HepG2 (cell line): ENCODE results near the gene ATP1A1. TPM values are rescaled to one million over a fixed set of nuclear protein-coding genes. Genes with fewer than 3 reads are reported as not detected.

Source experiments
- ATAC-seq: fragments of 200-7000 bp; cut with Tn5 transposase; 3 replicates; pipeline ENCODE4 v1.9.1; 2020; ENCODE audit warnings: mild to moderate bottlenecking, moderate library complexity
- BruUV-seq: library from RNA; stranded (reverse); fragments of 400-500 nt; replicated peaks from 2 replicates; lab custom pipeline; 2021; lab: Mats Ljungman, UMichigan
- CTCF ChIA-PET: fragments of 300-600 bp; formaldehyde crosslinking; extraction: SDS; loops from one replicate; lab custom pipeline; 2021; ENCODE audit warnings: low total read pairs, inconsistent platforms, low intra/inter-chr PET ratio; lab: Yijun Ruan, JAX
- POLR2A ChIA-PET: fragments of 350-600 bp; sonication (Branson Sonifier 250); formaldehyde crosslinking; loops from one replicate; lab custom pipeline; 2020; ENCODE audit warnings: antibody characterized with exemption, inconsistent platforms; lab: Yijun Ruan, JAX
- DNase-seq: peaks from one replicate; pipeline ENCODE4 v3.0.0-alpha.2; 2015; ENCODE audit warnings: low spot score
- FAIRE-seq: peaks from 3 replicates; lab custom pipeline; 2011; peaks lifted over from hg19 to GRCh38; lab: Jason Lieb, UNC
- H2AFZ ChIP-seq: one replicate; pipeline ENCODE4 v1.6.1; 2011; ENCODE audit warnings: low read length, inconsistent platforms
- H3K27ac ChIP-seq: fragments of 300-600 bp; 3 replicates; pipeline ENCODE4 v1.8.0; 2011; ENCODE audit warnings: mixed run types, mild to moderate bottlenecking, mixed read lengths, low read length, inconsistent platforms; ENCODE audit not compliant: insufficient read depth; ENCODE audit errors: extremely low read length
- H3K27me3 ChIP-seq, 2 experiments: fragments of 200-600 bp in 1 of 2; 2 replicates in 1 of 2; 3 replicates in 1 of 2; pipeline versions ENCODE4 v1.6.0 to v1.8.0; 2011; ENCODE audit warnings: low read length in 2 of 2, mild to moderate bottlenecking in 2 of 2, moderate library complexity in 2 of 2, inconsistent platforms in 1 of 2; ENCODE audit not compliant: insufficient read depth in 2 of 2, control insufficient read depth in 1 of 2
- H3K36me3 ChIP-seq, 2 experiments: fragments of 200-600 bp in 1 of 2; replicated peaks in 1 of 2; 2 replicates in 1 of 2; 3 replicates in 1 of 2; pipeline versions ENCODE4 v1.5.1 to v1.8.0; 2011; ENCODE audit warnings: low read length in 2 of 2, inconsistent platforms in 1 of 2; ENCODE audit not compliant: insufficient read depth in 2 of 2, control insufficient read depth in 1 of 2
- H3K4me1 ChIP-seq: 2 replicates; pipeline ENCODE4 v1.5.1; 2012; ENCODE audit warnings: low read length, inconsistent platforms; ENCODE audit not compliant: insufficient read depth
- H3K4me2 ChIP-seq: 2 replicates; pipeline ENCODE4 v1.6.0; 2011; ENCODE audit warnings: low read depth, low read length, inconsistent platforms
- H3K4me3 ChIP-seq, 3 experiments: fragments of 200-600 bp in 1 of 3; sonication (generic), shearing (Covaris generic) in 1 of 3; replicated peaks in 1 of 3; 2 replicates each; pipeline ENCODE4 v1.5.1; 2011 to 2016; ENCODE audit warnings: low read length in 3 of 3, inconsistent platforms in 2 of 3, low read depth in 2 of 3, mild to moderate bottlenecking in 2 of 3, control low read depth in 1 of 3, mixed read lengths in 1 of 3; ENCODE audit not compliant: insufficient read depth in 1 of 3
- H3K79me2 ChIP-seq: one replicate; pipeline ENCODE4 v1.6.1; 2011; ENCODE audit warnings: low read length, inconsistent platforms; ENCODE audit not compliant: insufficient read depth
- H3K9ac ChIP-seq: 2 replicates; pipeline ENCODE4 v1.6.0; 2011; ENCODE audit warnings: mild to moderate bottlenecking, low read depth, low read length, inconsistent platforms; ENCODE audit not compliant: insufficient read depth
- H3K9me3 ChIP-seq: 2 replicates; pipeline ENCODE4 v1.5.1; 2012; ENCODE audit warnings: mild to moderate bottlenecking, low read length
- H4K20me1 ChIP-seq: 2 replicates; pipeline ENCODE4 v1.6.0; 2011; ENCODE audit warnings: inconsistent platforms, mild to moderate bottlenecking, low read length, moderate library complexity; ENCODE audit not compliant: insufficient read depth
- DNMT3B ChIP-seq: conservative IDR thresholded peaks from 2 replicates; pipeline ENCODE4 v1.6.1; 2016; ENCODE audit warnings: missing biosample characterization, control low read depth
- FOXK2 ChIP-seq: fragments of 450-650 bp; IDR thresholded peaks from 2 replicates; pipeline ENCODE4 v1.6.1; 2016
- IRF2 ChIP-seq: IDR thresholded peaks from 2 replicates; pipeline ENCODE4 v1.6.1; 2018; ENCODE audit warnings: missing genetic modification reagents, missing compliant biosample characterization
- MED1 ChIP-seq: sonication (generic); formaldehyde crosslinking; IDR thresholded peaks from 2 replicates; pipeline ENCODE4 v1.4.0; 2020; ENCODE audit warnings: missing genetic modification reagents
- MTF2 ChIP-seq: sonication (generic); formaldehyde crosslinking; IDR thresholded peaks from 2 replicates; pipeline ENCODE4 v1.5.0; 2020; ENCODE audit warnings: missing genetic modification reagents, borderline replicate concordance
- NFKBIZ ChIP-seq: IDR thresholded peaks from 2 replicates; pipeline ENCODE4 v1.6.1; 2018; ENCODE audit warnings: missing genetic modification reagents, missing compliant biosample characterization
- PRDM15 ChIP-seq: sonication (generic); formaldehyde crosslinking; IDR thresholded peaks from 2 replicates; pipeline ENCODE4 v1.4.0; 2020; ENCODE audit warnings: missing genetic modification reagents
- RORA ChIP-seq: sonication (generic); formaldehyde crosslinking; IDR thresholded peaks from 2 replicates; pipeline ENCODE4 v1.5.0; 2020; ENCODE audit warnings: mild to moderate bottlenecking, missing genetic modification reagents, moderate library complexity
- SYNCRIP ChIP-seq: fragments of 200-400 bp; formaldehyde crosslinking; IDR thresholded peaks from 2 replicates; pipeline ENCODE4 v1.6.1; 2018; ENCODE audit warnings: mild to moderate bottlenecking, low read depth, low read length; ENCODE audit not compliant: insufficient read depth
- ZBTB8A ChIP-seq: sonication (generic); formaldehyde crosslinking; IDR thresholded peaks from 2 replicates; pipeline ENCODE4 v1.4.0; 2020; ENCODE audit warnings: mild to moderate bottlenecking, low read depth, missing genetic modification reagents, borderline replicate concordance
- ZNF20 ChIP-seq: sonication (generic); formaldehyde crosslinking; IDR thresholded peaks from 2 replicates; pipeline ENCODE4 v1.4.0; 2020; ENCODE audit warnings: mild to moderate bottlenecking, moderate library complexity, missing genetic modification reagents
- ZNF644 ChIP-seq: IDR thresholded peaks from 2 replicates; pipeline ENCODE4 v1.6.1; 2016; ENCODE audit warnings: low read depth
- WGBS: methylation state at CpG from one replicate; pipeline ENCODE4 v1.1.6; 2017; ENCODE audit warnings: low lambda C conversion rate; 5-methylcytosine and 5-hydroxymethylcytosine counted together
- in situ Hi-C: cut with HindIII; loops from 2 replicates; pipeline ENCODE4 v1.10.0; 2017; ENCODE audit warnings: low pct_unique_long_range_greater_than_20kb; ENCODE audit not compliant: extremely low pct_ligation_motif_present
- intact Hi-C: fragments of 100-400 bp; cut with micrococcal nuclease; formaldehyde crosslinking; loops from one replicate; pipeline ENCODE4 v1.10.0; 2022; ENCODE audit not compliant: unreplicated experiment
- polyA plus RNA-seq, 8 experiments: library from polyadenylated mRNA; depleted of rRNA in 3 of 8; stranded (reverse) in 7 of 8; unstranded in 1 of 8; fragments of >200 nt; fragmentation: Illumina TruSeq in 4 of 8; extraction: Trizol in 4 of 8; gene quantifications; 2 replicates each; pipeline versions ENCODE4 v1.2.1 to v1.2.3, GENCODE V29; 2011 to 2016; ENCODE audit warnings: low read depth in 4 of 8, missing spikeins in 1 of 8, mixed read lengths in 1 of 8; ENCODE audit not compliant: insufficient read depth in 1 of 8
- total RNA-seq, 5 experiments: library from RNA; depleted of rRNA; stranded (reverse); fragments of >200 nt; fragmentation: Illumina TruSeq; extraction: Trizol; gene quantifications; 2 replicates each; pipeline ENCODE4 v1.2.3, GENCODE V29; 2016; ENCODE audit warnings: low read depth in 1 of 5
- TF ChIP-seq, protein P1 (sequence below): IDR thresholded peaks from 2 replicates; pipeline ENCODE4 v1.6.1; 2012; ENCODE audit warnings: inconsistent platforms
- TF ChIP-seq, protein P2 (sequence below): IDR thresholded peaks from 2 replicates; pipeline ENCODE4 v1.6.1; 2016; ENCODE audit warnings: low read depth, control low read depth
- TF ChIP-seq, protein P3 (sequence below): sonication (generic); formaldehyde crosslinking; IDR thresholded peaks from 2 replicates; pipeline ENCODE4 v1.4.0; 2020; ENCODE audit warnings: missing genetic modification reagents

Gene ATP1A1
- total and polyA plus RNA-seq, 2 of the 13 experiments (the other 11 are each of a cell fraction or from before 2014, with no cell fraction given), result 280 to 705 TPM

DNA sequence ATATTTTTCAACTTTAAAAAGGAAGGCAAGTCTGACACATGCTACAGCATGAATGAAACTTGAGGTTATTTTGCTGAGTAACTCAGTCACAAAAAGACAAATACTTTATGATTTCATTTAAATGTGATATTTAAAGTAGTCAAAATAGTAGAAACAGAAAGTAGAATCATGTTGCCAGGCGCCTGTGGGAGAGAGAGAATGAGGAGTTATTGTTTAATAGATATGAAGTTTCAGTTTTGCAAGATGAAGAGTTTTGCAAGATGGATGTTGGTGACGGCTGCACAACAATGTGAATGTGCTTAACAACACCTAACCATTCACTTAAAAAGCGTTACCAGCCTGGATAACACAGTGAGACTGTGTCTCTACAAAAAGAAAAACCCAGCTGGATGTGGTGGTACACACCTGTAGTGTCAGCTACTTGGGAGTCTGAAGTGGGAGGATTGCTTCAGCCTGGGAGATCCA lies 20.7 kb upstream of the ATP1A1 start:
- intact Hi-C loops, result no loop called here
- BruUV-seq, result no TSS peak
- TF ChIP-seq ZNF20, result no peak
- no peak for TF ChIP-seq MED1
- no peak for TF ChIP-seq RORA (CRISPR knock-in tag)
- TF ChIP-seq NFKBIZ (CRISPR knock-in tag), result no peak
- no peak for TF ChIP-seq DNMT3B
- TF ChIP-seq PRDM15 (CRISPR knock-in tag), result no peak
- TF ChIP-seq IRF2, result no peak
- no peak for TF ChIP-seq ZNF644 (CRISPR knock-in tag)
- TF ChIP-seq MTF2 (CRISPR knock-in tag), result no peak
- TF ChIP-seq, protein P1, sequence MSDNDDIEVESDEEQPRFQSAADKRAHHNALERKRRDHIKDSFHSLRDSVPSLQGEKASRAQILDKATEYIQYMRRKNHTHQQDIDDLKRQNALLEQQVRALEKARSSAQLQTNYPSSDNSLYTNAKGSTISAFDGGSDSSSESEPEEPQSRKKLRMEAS, result no peak
- TF ChIP-seq SYNCRIP, result no peak
- TF ChIP-seq FOXK2, result no peak
- TF ChIP-seq, protein P2, sequence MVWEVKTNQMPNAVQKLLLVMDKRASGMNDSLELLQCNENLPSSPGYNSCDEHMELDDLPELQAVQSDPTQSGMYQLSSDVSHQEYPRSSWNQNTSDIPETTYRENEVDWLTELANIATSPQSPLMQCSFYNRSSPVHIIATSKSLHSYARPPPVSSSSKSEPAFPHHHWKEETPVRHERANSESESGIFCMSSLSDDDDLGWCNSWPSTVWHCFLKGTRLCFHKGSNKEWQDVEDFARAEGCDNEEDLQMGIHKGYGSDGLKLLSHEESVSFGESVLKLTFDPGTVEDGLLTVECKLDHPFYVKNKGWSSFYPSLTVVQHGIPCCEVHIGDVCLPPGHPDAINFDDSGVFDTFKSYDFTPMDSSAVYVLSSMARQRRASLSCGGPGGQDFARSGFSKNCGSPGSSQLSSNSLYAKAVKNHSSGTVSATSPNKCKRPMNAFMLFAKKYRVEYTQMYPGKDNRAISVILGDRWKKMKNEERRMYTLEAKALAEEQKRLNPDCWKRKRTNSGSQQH, result no peak
- TF ChIP-seq, protein P3, sequence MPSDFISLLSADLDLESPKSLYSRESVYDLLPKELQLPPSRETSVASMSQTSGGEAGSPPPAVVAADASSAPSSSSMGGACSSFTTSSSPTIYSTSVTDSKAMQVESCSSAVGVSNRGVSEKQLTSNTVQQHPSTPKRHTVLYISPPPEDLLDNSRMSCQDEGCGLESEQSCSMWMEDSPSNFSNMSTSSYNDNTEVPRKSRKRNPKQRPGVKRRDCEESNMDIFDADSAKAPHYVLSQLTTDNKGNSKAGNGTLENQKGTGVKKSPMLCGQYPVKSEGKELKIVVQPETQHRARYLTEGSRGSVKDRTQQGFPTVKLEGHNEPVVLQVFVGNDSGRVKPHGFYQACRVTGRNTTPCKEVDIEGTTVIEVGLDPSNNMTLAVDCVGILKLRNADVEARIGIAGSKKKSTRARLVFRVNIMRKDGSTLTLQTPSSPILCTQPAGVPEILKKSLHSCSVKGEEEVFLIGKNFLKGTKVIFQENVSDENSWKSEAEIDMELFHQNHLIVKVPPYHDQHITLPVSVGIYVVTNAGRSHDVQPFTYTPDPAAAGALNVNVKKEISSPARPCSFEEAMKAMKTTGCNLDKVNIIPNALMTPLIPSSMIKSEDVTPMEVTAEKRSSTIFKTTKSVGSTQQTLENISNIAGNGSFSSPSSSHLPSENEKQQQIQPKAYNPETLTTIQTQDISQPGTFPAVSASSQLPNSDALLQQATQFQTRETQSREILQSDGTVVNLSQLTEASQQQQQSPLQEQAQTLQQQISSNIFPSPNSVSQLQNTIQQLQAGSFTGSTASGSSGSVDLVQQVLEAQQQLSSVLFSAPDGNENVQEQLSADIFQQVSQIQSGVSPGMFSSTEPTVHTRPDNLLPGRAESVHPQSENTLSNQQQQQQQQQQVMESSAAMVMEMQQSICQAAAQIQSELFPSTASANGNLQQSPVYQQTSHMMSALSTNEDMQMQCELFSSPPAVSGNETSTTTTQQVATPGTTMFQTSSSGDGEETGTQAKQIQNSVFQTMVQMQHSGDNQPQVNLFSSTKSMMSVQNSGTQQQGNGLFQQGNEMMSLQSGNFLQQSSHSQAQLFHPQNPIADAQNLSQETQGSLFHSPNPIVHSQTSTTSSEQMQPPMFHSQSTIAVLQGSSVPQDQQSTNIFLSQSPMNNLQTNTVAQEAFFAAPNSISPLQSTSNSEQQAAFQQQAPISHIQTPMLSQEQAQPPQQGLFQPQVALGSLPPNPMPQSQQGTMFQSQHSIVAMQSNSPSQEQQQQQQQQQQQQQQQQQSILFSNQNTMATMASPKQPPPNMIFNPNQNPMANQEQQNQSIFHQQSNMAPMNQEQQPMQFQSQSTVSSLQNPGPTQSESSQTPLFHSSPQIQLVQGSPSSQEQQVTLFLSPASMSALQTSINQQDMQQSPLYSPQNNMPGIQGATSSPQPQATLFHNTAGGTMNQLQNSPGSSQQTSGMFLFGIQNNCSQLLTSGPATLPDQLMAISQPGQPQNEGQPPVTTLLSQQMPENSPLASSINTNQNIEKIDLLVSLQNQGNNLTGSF, result no peak
- TF ChIP-seq ZBTB8A, result no peak

More for the DNA sequence above, 20.7 kb upstream of the ATP1A1 start:
- H3K4me3 ChIP-seq, result no peak overlapping the region
- no peak overlapping the region for H3K4me2 ChIP-seq
- no peaks in the 10 kb centered on the region for H3K79me2 ChIP-seq
- in situ Hi-C loops, result no loop called here
- H2AFZ ChIP-seq, result no peak overlapping the region
- ATAC-seq (no peak), FAIRE-seq (no peak), DNase-seq (no peak)
- no peaks in the 10 kb centered on the region for H4K20me1 ChIP-seq
- WGBS, result 14% methylated on average over 3 of the region's 3 CpGs
- H3K27ac ChIP-seq, result no peak overlapping the region
- POLR2A ChIA-PET, result no interaction called here
- H3K4me1 ChIP-seq, result no peaks in the 10 kb centered on the region
- no peaks in the 10 kb centered on the region for H3K9me3 ChIP-seq
- H3K27me3 ChIP-seq, result peaks cover 0 to 3% of the 10 kb centered on the region in 2 experiments; a peak in 2 of 5 replicates
- CTCF ChIA-PET, result no interaction called here
- no peaks in the 10 kb centered on the region for H3K36me3 ChIP-seq
- H3K9ac ChIP-seq, result no peak overlapping the region
